Prostate gland (tissue), 2 donors: ENCODE results near the gene AFAP1L1. TPM values are rescaled to one million over a fixed set of nuclear protein-coding genes. Genes with fewer than 3 reads are reported as not detected.

Experiments
- DNase-seq: peaks from one replicate; pipeline ENCODE4 v3.0.0-alpha.2; 2019; ENCODE audit warnings: low spot score
- H3K27ac ChIP-seq, 2 donors: fragments of 200-600 bp; sonication (generic); 2 replicates each; pipeline ENCODE4 v1.5.1; 2017 to 2019
- H3K27me3 ChIP-seq: fragments of 200-600 bp; sonication (generic); replicated peaks from 2 replicates; pipeline ENCODE4 v1.5.1; 2019; ENCODE audit not compliant: insufficient read depth
- H3K36me3 ChIP-seq, 2 donors: fragments of 200-600 bp; sonication (generic); 1 replicate in 1 of 2; 2 replicates in 1 of 2; pipeline versions ENCODE4 v1.5.1 to v1.8.1; 2017 to 2019
- H3K4me1 ChIP-seq: fragments of 200-600 bp; sonication (generic); replicated peaks from 2 replicates; pipeline ENCODE4 v1.5.1; 2019
- H3K4me3 ChIP-seq, 2 donors: fragments of 200-600 bp; sonication (generic); 2 replicates each; pipeline ENCODE4 v1.5.1; 2017 to 2019
- H3K9me3 ChIP-seq: fragments of 200-600 bp; sonication (generic); 2 replicates; pipeline ENCODE4 v1.5.1; 2017
- POLR2A ChIP-seq: fragments of 450-650 bp; IDR thresholded peaks from one replicate; pipeline ENCODE4 v1.6.1; 2016; ENCODE audit warnings: antibody characterized with exemption, mild to moderate bottlenecking
- POLR2AphosphoS5 ChIP-seq: sonication (generic); formaldehyde crosslinking; IDR thresholded peaks from one replicate; pipeline ENCODE4 v1.6.1; 2017; ENCODE audit warnings: antibody characterized with exemption
- WGBS: methylation state at CpG from one replicate; pipeline ENCODE4 v1.1.5; 2018; 5-methylcytosine and 5-hydroxymethylcytosine counted together
- intact Hi-C: fragments of 100-400 bp; cut with DNase I; formaldehyde crosslinking; loops from one replicate; pipeline ENCODE4 v1.14.2; 2022
- total RNA-seq, 2 donors: library from RNA; depleted of rRNA; stranded (reverse); fragments of >200 nt; gene quantifications; one replicate each; pipeline ENCODE4 v1.1.0, GENCODE V29; 2016
- TF ChIP-seq, protein P1 (sequence below), 4 experiments: fragments of 200-600 bp in 2 of 4; fragments of 450-650 bp in 2 of 4; sonication (generic) in 2 of 4; IDR thresholded peaks; 1 replicate in 3 of 4; 2 replicates in 1 of 4; pipeline ENCODE4 v1.5.1; 2016 to 2019; ENCODE audit warnings: antibody characterized with exemption in 4 of 4, mild to moderate bottlenecking in 2 of 4, moderate library complexity in 2 of 4

Gene AFAP1L1
- total RNA-seq, 2 donors from 2014 or later, result 8.4 to 10.3 TPM

DNA sequence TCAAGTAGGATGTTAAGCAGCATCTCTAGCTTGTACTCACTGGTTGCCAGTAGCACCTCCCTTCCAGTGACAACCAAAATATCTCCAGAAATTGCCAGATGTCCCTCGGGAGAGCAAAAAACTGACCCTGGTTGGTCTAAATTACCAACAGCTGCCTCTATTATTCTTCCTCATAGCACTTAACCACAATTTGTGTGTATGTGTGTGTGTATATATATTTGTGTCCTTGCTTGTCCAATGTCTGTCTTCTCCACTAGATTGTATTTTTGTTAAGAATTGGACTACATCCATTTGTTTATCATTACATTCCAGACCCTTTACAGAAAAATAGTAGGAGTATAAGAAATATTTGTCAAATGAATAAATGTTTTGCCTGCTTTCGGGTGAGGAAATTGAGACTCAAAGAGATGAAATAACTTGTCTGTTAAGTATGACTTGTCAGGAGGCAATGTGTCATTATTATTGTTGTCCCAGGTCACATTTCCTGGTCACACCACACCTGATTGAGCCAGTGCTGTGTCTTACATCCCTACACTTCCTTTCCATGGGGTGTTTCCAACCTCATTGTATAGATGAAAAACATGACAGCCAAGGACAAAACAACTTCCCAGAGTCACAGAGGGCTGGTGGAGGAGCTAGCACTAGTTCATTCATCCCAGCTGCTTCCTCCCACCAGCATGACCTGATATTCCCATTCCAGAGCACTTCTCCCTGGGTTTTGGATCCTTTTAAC is 62.2 kb downstream of the AFAP1L1 start:
- Histone ChIP-seq H3K9me3 (no peaks in the 10 kb centered on the region), H3K4me3 (no peak overlapping the region), H3K36me3 (no peaks in the 10 kb centered on the region), H3K27me3 (no peaks in the 10 kb centered on the region), H3K27ac (no peak overlapping the region), H3K4me1 (no peaks in the 10 kb centered on the region)
- WGBS, result 90% methylated on average over 2 of the region's 2 CpGs
- intact Hi-C loops, result no loop called here
- no peak for DNase-seq
- TF ChIP-seq POLR2AphosphoS5 (no peak), POLR2A (no peak)
- TF ChIP-seq, protein P1, sequence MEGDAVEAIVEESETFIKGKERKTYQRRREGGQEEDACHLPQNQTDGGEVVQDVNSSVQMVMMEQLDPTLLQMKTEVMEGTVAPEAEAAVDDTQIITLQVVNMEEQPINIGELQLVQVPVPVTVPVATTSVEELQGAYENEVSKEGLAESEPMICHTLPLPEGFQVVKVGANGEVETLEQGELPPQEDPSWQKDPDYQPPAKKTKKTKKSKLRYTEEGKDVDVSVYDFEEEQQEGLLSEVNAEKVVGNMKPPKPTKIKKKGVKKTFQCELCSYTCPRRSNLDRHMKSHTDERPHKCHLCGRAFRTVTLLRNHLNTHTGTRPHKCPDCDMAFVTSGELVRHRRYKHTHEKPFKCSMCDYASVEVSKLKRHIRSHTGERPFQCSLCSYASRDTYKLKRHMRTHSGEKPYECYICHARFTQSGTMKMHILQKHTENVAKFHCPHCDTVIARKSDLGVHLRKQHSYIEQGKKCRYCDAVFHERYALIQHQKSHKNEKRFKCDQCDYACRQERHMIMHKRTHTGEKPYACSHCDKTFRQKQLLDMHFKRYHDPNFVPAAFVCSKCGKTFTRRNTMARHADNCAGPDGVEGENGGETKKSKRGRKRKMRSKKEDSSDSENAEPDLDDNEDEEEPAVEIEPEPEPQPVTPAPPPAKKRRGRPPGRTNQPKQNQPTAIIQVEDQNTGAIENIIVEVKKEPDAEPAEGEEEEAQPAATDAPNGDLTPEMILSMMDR (IDR thresholded peaks at IDR 0.05), result no peak

DNA sequence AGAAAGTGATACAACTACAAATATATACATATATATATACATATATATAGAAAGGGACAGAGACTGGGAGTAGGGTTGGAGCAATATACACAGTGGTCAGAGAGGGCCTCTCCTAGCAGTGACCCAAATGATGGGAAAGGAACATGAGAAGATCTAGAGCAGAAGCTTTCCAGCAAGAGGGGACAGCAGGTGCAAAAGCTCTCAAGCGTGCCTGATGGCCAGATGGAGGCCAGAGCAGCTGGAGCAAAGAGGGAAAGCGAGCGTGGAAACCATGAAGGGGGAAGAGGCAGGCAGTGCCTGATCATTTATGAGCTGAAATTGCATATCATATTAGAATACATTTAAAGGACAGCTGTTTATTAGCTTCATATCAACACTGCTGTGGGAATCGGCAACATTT is 66.1 kb downstream of the AFAP1L1 start:
- Histone ChIP-seq H3K27me3 (no peaks in the 10 kb centered on the region), H3K27ac (no peak overlapping the region), H3K4me3 (no peak overlapping the region), H3K4me1 (no peaks in the 10 kb centered on the region), H3K9me3 (no peaks in the 10 kb centered on the region), H3K36me3 (no peaks in the 10 kb centered on the region)
- intact Hi-C loops, result loop anchor here (5.0 kb wide), 1 partner anchor 595 kb away; no protein-coding TSS in a partner anchor
- TF ChIP-seq POLR2AphosphoS5, result no peak
- TF ChIP-seq POLR2A, result no peak
- TF ChIP-seq, protein P1 (IDR thresholded peaks at IDR 0.05), result no peak
- DNase-seq, result no peak
- 87% methylated on average over 4 of the region's 4 CpGs for WGBS

DNA sequence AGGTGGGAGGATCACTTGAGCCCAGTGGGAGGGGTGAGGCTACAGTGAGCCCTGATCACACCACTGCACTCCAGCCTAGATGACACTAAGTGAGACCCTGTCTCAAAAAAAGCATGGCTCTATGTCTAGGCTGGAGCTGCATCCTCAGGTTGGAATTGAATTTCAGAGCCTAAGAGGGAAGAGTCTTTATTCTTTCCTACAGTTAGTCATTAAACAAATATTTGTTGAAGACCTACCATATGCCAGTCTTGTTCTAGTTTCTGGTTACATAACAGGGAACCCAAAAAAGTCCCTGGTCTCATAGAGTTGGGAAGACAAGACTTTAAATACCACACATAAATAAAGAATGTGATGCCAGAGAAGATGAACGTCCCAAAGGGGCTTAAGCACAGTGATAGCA is 66.7 kb downstream of the AFAP1L1 start:
- Histone ChIP-seq H3K27ac (no peak overlapping the region), H3K4me1 (no peaks in the 10 kb centered on the region), H3K4me3 (no peak overlapping the region), H3K9me3 (no peaks in the 10 kb centered on the region), H3K27me3 (no peaks in the 10 kb centered on the region), H3K36me3 (no peaks in the 10 kb centered on the region)
- DNase-seq, result no peak
- 63% methylated on average over 1 of the region's 1 CpG for WGBS
- intact Hi-C loops, result loop anchor here (5.0 kb wide), 1 partner anchor 594 kb away; no protein-coding TSS in a partner anchor
- TF ChIP-seq POLR2A (no peak), POLR2AphosphoS5 (no peak)
- TF ChIP-seq, protein P1 (IDR thresholded peaks at IDR 0.05), result no peak

DNA sequence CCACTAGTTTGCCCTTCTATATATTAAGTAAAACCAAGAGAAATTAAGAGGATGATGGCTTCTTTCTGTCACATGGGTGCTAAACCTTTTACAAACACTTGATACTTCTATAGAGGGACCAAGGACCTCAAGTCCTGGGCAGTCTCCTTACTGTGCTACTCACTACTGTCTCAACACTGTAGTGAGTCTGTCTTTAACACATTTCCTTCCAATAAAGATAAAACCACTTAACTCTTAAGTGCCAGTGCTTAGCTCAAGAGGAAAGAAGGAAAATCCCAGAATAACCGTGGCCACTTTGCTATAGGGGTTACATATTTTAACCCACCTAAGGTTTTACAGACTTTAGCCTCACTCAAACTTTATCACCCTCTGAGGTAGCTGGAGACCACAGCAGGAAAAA is 69.3 kb downstream of the AFAP1L1 start:
- H3K4me3 ChIP-seq, result no peak overlapping the region
- DNase-seq, result no peak
- no peak overlapping the region for H3K27ac ChIP-seq
- no peaks in the 10 kb centered on the region for H3K4me1 ChIP-seq
- no peak for TF ChIP-seq POLR2AphosphoS5
- H3K27me3 ChIP-seq, result no peaks in the 10 kb centered on the region
- WGBS, result 76% methylated on average over 1 of the region's 1 CpG
- no peaks in the 10 kb centered on the region for H3K9me3 ChIP-seq
- no peaks in the 10 kb centered on the region for H3K36me3 ChIP-seq
- intact Hi-C loops, result no loop called here

DNA sequence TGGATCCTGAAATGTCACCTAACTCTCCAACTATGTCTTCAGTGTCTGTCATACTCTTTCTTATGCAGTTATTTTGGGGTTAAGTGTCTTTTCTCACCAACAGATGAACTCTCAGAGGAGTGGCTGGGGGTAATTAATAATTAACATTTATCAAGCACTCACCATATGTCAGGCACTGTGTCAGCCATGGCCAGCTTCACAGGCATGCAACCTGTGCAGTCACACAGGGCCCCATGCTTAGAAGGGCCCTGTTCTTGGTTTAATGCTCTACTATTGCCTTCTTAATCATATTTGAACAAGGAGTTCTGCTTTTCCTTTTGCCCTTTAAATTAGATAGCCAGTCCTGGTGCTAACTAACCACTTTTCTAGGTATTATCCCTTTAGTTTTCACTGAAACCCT is 70.2 kb downstream of the AFAP1L1 start:
- Histone ChIP-seq H3K9me3 (no peaks in the 10 kb centered on the region), H3K4me1 (no peaks in the 10 kb centered on the region), H3K27me3 (no peaks in the 10 kb centered on the region), H3K27ac (no peak overlapping the region), H3K4me3 (no peak overlapping the region), H3K36me3 (no peaks in the 10 kb centered on the region)
- intact Hi-C loops, result no loop called here
- no peak for TF ChIP-seq POLR2A
- TF ChIP-seq, protein P1 (IDR thresholded peaks at IDR 0.05), result no peak
- TF ChIP-seq POLR2AphosphoS5, result no peak
- DNase-seq, result no peak
